GM23248 (cell line): ENCODE data around the gene TPRA1.

Source experiments
- EZH2 ChIP-seq: fragments of 200-600 bp; sonication (generic); IDR thresholded peaks from 2 replicates; pipeline ENCODE4 v1.6.1; 2018; ENCODE audit warnings: antibody characterized with exemption, mild to moderate bottlenecking; ENCODE audit not compliant: insufficient read depth, poor library complexity, severe bottlenecking
- EZH2phosphoT487 ChIP-seq: fragments of 200-600 bp; sonication (generic); IDR thresholded peaks from 2 replicates; pipeline ENCODE4 v1.6.1; 2018; ENCODE audit warnings: antibody characterized with exemption, moderate library complexity, mild to moderate bottlenecking, low read depth; ENCODE audit not compliant: insufficient read depth

DNA sequence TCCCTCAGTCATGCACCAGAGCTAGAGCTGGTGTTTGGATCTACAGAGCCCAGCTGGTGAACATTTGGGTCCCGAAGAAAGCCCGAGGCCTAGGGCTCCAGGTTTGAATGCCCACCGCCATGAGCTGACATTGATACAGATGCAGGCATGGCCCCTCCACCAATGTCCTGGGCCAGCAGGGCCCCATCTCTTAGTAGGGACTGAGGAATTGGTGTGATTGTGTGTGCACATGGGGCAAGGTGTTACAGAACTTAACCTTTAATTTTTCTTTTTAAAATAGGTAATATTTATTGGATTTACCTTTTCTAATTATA is 49.5 kb upstream of the TPRA1 start:
- no peak for TF ChIP-seq EZH2phosphoT487
- TF ChIP-seq EZH2: no peak
